Measurements from ENCODE around the gene IQGAP2. TPM values are rescaled to one million over a fixed set of nuclear protein-coding genes. Genes with fewer than 3 reads are reported as not detected.

IQGAP2 gene
- total and polyA plus RNA-seq, 9 of the 15 experiments (the other 6 are each of a cell fraction or from before 2014, with no cell fraction given), result 8.7 to 23.2 (median 17.4) TPM

DNA sequence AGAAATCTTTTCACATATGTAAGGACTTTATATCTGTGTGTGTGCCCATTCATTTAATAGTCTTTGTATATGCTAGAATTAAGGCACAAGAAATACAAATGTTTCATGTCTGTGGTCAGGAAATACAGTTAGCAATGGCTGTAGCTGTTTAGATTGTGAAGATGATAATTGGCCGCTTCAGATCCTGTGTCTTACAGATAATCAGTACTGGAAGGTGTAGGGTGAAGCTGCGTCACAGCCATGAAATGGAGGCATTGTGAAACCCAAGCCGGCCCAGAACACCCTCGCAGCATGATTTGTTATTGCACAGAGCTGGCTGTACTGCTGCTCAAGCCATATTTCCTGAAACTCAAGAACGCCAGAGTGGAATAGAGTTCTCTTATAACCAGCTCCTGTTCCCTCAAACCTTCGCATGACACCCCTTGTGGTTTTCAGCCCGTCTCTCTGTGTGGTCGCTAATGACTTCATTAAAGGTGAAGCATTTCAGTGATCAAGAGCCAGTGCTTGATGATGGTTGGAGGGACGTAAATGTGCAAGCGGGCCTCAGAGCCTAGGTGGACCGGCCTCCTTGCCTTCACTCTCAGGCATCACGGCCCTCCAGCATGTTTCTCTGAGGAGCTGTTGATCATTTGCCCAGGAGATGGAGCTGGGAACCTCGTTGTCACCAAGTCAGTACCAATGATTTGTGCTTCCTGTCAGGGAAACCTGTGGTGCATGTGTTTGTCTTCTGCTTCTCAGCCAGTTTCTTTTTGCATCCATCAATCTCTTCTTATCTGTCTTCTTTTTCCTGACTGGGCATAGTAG, 140.0 kb downstream of the IQGAP2 start (continued):
- TF ChIP-seq, protein P1, sequence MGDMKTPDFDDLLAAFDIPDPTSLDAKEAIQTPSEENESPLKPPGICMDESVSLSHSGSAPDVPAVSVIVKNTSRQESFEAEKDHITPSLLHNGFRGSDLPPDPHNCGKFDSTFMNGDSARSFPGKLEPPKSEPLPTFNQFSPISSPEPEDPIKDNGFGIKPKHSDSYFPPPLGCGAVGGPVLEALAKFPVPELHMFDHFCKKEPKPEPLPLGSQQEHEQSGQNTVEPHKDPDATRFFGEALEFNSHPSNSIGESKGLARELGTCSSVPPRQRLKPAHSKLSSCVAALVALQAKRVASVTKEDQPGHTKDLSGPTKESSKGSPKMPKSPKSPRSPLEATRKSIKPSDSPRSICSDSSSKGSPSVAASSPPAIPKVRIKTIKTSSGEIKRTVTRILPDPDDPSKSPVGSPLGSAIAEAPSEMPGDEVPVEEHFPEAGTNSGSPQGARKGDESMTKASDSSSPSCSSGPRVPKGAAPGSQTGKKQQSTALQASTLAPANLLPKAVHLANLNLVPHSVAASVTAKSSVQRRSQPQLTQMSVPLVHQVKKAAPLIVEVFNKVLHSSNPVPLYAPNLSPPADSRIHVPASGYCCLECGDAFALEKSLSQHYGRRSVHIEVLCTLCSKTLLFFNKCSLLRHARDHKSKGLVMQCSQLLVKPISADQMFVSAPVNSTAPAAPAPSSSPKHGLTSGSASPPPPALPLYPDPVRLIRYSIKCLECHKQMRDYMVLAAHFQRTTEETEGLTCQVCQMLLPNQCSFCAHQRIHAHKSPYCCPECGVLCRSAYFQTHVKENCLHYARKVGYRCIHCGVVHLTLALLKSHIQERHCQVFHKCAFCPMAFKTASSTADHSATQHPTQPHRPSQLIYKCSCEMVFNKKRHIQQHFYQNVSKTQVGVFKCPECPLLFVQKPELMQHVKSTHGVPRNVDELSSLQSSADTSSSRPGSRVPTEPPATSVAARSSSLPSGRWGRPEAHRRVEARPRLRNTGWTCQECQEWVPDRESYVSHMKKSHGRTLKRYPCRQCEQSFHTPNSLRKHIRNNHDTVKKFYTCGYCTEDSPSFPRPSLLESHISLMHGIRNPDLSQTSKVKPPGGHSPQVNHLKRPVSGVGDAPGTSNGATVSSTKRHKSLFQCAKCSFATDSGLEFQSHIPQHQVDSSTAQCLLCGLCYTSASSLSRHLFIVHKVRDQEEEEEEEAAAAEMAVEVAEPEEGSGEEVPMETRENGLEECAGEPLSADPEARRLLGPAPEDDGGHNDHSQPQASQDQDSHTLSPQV (IDR thresholded peaks at IDR 0.05), result no peak; the same call in 1 of the 2 replicates
- TF ChIP-seq SAFB2 (IDR thresholded peaks at IDR 0.05; ENCODE audit: borderline replicate concordance, low read depth, low read length, severe bottlenecking), result no peak
- TF ChIP-seq, protein P2, sequence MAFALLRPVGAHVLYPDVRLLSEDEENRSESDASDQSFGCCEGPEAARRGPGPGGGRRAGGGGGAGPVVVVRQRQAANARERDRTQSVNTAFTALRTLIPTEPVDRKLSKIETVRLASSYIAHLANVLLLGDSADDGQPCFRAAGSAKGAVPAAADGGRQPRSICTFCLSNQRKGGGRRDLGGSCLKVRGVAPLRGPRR (CRISPR knock-in tag; IDR thresholded peaks at IDR 0.05), result no peak
- TF ChIP-seq, protein P3, sequence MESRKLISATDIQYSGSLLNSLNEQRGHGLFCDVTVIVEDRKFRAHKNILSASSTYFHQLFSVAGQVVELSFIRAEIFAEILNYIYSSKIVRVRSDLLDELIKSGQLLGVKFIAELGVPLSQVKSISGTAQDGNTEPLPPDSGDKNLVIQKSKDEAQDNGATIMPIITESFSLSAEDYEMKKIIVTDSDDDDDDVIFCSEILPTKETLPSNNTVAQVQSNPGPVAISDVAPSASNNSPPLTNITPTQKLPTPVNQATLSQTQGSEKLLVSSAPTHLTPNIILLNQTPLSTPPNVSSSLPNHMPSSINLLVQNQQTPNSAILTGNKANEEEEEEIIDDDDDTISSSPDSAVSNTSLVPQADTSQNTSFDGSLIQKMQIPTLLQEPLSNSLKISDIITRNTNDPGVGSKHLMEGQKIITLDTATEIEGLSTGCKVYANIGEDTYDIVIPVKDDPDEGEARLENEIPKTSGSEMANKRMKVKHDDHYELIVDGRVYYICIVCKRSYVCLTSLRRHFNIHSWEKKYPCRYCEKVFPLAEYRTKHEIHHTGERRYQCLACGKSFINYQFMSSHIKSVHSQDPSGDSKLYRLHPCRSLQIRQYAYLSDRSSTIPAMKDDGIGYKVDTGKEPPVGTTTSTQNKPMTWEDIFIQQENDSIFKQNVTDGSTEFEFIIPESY (CRISPR knock-in tag; IDR thresholded peaks at IDR 0.05), result no peak
- TF ChIP-seq, protein P4, sequence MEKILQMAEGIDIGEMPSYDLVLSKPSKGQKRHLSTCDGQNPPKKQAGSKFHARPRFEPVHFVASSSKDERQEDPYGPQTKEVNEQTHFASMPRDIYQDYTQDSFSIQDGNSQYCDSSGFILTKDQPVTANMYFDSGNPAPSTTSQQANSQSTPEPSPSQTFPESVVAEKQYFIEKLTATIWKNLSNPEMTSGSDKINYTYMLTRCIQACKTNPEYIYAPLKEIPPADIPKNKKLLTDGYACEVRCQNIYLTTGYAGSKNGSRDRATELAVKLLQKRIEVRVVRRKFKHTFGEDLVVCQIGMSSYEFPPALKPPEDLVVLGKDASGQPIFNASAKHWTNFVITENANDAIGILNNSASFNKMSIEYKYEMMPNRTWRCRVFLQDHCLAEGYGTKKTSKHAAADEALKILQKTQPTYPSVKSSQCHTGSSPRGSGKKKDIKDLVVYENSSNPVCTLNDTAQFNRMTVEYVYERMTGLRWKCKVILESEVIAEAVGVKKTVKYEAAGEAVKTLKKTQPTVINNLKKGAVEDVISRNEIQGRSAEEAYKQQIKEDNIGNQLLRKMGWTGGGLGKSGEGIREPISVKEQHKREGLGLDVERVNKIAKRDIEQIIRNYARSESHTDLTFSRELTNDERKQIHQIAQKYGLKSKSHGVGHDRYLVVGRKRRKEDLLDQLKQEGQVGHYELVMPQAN (IDR thresholded peaks at IDR 0.05; ENCODE audit: borderline replicate concordance), result no peak
- TF ChIP-seq, protein P5, sequence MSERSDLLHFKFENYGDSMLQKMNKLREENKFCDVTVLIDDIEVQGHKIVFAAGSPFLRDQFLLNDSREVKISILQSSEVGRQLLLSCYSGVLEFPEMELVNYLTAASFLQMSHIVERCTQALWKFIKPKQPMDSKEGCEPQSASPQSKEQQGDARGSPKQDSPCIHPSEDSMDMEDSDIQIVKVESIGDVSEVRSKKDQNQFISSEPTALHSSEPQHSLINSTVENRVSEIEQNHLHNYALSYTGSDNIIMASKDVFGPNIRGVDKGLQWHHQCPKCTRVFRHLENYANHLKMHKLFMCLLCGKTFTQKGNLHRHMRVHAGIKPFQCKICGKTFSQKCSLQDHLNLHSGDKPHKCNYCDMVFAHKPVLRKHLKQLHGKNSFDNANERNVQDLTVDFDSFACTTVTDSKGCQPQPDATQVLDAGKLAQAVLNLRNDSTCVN (CRISPR knock-in tag; IDR thresholded peaks at IDR 0.05), result no peak
- no peak for TF ChIP-seq ILK (tag; IDR thresholded peaks at IDR 0.05; ENCODE audit: borderline replicate concordance, low read depth)
- TF ChIP-seq, protein P6, sequence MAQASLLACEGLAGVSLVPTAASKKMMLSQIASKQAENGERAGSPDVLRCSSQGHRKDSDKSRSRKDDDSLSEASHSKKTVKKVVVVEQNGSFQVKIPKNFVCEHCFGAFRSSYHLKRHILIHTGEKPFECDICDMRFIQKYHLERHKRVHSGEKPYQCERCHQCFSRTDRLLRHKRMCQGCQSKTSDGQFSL (CRISPR knock-in tag; IDR thresholded peaks at IDR 0.05), result no peak
- TF ChIP-seq, protein P6 (tag; IDR thresholded peaks at IDR 0.05), result no peak
- TF ChIP-seq ZNF274 (IDR thresholded peaks at IDR 0.05; ENCODE audit: borderline replicate concordance, low read depth, low read length), result no peak
- peak; percentile 74; the same call in 1 of the 2 replicates for TF ChIP-seq RNF2 (IDR thresholded peaks at IDR 0.05)
- no peak for TF ChIP-seq HIVEP1 (CRISPR knock-in tag; IDR thresholded peaks at IDR 0.05)
- TF ChIP-seq KDM2B (CRISPR knock-in tag; IDR thresholded peaks at IDR 0.05), result no peak
- no peak for TF ChIP-seq HMGN3 (IDR thresholded peaks at IDR 0.05; ENCODE audit: borderline replicate concordance, extremely low read depth, insufficient read length, low read depth, low read length)
- no peak for TF ChIP-seq RHOXF2B (CRISPR knock-in tag; conservative IDR thresholded peaks at IDR 0.05)
